GM19324 (cell line): ENCODE results near the gene GAS7.

Experiments used
- ATAC-seq: cut with Tn5 transposase; IDR thresholded peaks from one replicate; pipeline ENCODE4 v1.9.1; 2021; ENCODE audit warnings: mild to moderate bottlenecking, moderate library complexity; ENCODE audit not compliant: unreplicated experiment, low FRiP score

Gene GAS7

DNA sequence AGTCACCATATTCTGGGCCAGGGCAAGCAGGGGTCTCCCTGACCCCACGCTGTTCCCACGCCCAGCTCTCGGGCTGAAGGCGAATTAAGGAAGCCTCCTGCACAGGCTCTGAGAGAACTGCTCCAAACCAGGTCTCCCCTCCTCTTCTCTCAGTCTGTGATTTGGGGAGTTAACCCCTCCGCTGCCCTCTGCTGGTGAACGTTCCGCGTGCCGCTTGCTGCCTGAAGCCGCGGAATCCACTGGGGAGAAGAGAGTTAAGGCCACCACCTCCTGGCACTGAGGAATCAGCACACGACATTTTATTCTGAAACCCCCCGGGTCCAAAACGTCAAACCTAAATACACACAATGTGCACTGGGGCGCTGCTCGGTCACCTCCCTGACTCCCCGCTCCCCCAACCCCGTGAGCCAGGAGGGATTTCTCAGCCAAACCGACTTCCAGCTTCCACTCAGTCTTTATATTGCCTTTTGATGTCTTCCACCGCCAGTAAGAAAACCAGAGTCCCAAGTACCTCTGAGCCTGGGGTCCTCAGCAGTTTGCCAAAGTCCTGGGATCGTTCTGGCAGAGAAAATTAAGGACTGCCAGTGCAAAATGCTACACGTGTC lies 238.9 kb downstream of the GAS7 start:
- no peak for ATAC-seq

DNA sequence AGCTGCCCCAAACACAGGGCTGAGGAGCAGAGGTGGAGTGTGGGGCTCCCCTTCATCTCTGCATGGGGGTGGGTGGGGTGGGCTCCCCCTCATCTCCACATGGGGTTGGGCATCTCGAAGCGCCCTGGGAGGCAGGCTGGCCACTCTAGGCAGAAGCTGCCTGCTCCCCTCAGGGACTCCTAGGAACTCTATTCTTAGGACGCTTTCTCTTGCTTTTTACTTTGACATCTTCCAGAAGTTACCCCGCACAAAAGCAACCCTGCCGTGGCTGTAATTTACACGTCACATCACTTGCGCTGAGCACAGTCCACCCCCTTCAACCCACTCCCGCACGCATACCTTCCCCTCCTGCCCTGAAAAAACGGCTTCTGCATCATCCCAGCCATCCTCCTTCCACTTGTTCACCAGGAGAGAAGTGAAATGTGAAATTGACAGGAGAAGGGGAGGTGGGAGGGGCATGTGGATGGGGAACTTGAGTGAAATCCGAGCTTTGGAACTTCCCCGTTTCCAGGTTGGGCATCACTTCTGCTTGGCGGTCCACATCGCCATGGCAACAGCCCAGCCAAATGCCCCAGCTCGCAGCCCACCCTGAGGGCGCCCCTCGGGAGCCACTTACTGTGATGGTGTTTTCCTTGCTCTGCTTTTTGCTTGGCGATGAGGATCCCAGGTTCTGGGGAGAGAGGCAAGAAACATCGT lies 239.7 kb downstream of the GAS7 start:
- no peak for ATAC-seq

DNA sequence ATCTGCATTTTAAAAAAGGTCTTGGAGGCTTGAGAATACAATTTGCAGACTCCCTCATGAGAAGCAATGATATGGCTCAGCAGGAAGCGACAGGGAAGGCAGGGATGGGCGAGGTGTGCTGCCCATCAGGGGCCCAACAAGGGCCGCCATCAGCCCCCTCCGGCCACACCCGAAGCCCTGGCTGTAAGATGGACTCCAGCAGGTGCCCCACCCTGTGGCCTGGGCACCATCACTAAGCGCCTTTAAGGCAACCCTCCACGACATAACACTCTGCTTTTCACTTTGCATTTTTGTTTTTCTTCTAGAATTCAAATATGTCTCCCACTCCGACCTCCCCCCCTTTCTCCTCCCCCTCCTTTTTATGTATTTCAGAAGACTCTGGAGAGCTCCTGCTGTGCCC lies 241.2 kb downstream of the GAS7 start:
- no peak for ATAC-seq

DNA sequence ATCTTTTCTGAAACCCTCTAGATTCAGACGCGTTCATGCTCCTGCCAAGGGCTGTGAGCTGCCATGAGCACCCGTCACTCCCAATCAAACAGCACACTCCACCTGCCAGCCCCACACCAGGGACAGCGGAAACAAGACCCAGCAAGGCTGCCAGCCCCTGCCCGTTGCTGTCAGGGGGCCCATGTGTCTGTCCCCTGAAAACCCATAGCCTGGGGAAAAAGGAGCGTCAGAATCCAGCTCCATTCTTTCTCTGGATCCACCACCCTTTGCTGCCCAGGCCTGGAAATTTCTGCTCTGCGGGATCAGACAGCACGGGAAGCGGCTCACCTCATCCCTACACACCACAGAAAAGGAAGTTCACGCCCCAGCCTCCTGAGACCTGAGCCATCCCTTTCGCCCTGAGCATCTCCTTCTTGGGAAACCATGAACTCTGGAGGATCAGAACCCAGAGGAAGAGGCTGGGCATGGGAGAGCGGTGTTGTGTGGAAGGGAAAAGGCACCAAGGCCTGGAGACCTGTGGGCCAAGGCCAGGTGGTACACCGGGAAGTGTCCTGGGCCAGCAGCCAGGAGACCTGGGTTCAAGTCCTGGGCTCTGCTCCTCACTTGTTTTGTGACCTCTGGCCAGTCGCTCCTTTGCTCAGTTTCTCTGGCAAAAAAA lies 241.8 kb downstream of the GAS7 start:
- no peak for ATAC-seq

DNA sequence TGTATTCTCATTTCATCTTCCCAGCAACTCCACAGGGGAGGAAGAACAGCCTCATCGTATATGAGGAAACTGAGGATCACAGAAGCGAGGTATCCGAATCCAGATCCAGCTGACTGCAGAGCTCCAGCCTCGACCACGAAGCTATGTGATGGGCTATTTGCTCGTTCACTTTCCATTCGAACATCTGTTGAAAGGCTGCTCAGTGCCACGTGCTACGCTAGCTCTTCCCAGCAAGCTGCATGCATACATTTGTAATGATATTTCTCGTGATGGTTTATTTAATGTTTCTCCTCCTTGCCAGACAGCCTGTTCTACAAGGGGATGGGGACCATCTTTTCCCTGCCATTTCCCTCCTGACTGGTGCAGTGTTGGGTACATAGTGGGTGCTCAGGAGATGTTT lies 244.9 kb downstream of the GAS7 start:
- ATAC-seq = no peak

DNA sequence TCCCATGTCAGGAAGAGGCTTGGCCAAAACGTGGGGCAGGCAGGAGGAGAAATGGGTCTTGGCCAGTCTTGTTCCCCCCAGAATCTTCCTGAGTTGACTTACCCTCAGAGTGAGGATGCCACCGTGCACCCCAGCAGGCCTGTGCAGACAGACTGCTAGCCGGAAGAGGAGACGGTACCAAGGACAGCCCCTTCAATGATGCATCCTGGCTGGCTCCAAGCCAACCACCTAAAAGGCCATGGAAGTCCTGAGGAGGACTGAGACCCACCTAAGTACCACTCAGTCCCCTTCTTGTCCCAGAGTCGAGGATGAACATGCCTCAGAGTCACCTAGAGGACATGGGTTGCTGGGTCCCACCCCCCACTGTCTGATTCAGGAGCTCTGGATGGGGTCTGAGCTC lies 246.6 kb downstream of the GAS7 start:
- no peak for ATAC-seq

DNA sequence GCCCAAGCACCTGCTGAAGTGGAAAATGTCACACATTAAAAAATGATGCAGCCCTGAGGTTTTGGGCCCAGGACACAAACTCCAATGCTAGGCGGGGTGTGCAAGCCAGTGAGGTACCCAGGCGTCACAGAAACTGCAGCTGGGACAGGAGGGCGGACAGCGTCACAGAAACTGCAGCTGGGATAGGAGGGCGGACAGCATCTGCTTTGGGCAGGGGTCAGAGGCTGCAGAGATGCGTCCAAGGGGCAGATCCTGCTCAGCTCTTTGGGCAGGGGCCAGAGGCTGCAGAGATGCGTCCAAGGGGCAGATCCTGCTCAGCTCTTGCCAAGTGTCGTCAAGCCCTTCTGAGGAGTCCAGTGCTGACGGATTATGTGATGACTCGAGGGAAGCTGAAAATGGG lies 249.5 kb downstream of the GAS7 start:
- ATAC-seq = no peak

DNA sequence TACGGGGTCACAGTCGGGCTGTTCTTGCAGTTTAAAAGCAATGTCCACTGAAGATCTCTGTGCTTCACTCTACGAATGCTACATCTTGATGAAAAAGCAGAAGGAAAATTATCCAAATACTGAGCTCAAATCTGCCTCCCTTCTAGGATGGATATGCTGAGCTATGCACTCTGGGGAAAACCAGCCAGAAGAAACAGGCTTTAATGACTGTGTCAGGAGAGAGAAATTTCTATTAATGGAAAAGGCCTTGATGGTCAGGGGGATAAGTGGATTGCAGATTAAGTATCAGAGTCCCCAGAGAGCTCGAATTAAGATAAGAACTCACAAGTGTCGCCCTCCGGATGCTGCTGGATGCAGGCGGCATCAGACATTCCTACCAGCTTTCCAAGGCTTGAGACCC lies 253.7 kb downstream of the GAS7 start:
- no peak for ATAC-seq

DNA sequence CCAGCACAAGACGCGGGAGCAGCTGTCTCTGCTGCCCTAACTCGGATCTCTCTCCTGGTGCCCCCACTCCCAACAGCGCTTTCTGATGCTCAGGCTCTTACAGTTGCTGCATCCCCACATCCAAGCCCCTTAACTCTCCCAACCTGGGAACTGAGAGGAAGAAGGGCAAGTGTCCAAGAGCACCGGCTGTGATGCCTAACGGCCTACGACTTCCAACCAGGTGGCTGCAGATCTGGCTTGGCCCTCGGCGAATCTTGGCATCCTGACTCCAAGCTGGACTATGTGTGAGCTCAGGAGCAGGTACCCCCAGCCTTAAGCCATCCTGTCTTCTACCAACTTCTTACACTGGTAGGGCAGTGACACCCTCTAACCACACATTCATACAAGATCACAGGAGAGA lies 255.1 kb downstream of the GAS7 start:
- no peak for ATAC-seq

DNA sequence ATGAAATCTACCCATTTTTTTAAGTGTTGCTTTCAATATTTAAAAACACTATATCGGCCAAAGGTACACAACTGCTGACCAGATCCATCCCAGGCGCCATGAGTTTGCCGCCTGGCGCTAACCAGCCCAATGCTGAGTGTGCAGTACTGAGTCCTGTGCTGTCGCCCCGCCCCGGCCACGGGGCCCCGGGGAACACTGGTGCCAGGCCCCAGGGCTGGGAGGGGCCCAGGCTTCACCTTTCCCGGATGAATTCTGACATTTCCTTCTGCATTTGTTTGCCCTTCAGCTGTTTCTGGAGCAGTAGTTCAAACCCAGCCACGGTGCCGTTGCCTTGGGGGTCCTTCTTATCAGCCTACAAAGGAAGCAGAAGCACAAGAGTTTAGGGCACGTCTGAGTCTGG lies 255.5 kb downstream of the GAS7 start:
- ATAC-seq = no peak

DNA sequence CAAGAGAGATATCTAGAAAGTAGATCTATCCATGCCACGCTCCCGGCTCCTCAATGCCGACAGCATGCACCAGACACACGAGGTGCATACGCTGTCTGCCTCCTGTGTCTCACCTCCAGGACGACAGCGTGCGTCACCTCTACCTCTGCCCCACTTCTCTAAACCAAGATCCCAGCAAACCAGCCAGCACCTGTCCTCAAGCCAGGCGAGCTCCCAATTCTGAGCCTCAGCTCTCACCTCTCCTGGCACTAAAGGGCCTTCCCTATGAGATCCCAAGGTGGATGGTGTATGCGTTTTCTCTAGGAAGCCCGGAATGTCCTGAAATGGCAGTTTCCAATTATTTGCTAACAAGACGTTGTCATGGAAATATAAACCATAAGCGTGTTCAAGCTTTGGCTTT lies 257.1 kb downstream of the GAS7 start:
- ATAC-seq = no peak

DNA sequence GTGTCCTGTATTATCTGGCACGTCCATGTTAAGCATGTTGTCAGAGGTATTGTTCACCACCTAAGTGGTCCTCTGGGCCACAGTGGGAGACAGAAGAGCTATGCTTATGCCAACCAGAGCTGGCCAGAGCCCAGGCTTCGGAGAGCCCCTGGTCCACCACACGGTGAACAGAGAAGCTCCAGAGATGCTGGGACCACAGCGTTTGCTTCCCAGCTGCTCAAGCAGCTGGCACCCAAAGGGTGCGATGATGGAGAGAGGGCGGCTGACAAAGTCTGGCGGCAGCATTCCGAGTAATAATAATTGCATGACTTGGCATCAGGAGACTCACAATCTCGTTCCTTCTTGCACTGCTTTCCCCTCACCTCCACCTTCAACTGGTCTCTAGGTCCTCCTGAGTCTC lies 257.6 kb downstream of the GAS7 start:
- no peak for ATAC-seq

DNA sequence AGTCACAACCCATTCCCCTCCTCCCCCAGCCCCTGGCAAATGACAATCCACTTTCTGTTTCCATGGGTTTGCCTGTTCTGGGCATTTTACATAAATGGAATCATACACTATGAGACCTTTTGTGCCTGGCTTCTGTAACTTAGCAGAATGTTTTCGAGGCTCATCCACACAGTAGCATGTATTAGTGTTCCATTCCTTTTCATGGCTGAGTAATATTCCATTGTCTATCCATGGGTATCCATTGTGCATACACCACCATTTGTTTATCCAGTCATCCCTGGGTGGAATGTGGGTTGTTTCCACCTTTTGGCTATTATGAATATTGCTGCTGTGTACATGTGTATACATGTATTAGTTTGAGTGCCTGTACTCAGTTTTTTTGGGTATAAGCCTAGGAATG lies 259.6 kb downstream of the GAS7 start:
- no peak for ATAC-seq

DNA sequence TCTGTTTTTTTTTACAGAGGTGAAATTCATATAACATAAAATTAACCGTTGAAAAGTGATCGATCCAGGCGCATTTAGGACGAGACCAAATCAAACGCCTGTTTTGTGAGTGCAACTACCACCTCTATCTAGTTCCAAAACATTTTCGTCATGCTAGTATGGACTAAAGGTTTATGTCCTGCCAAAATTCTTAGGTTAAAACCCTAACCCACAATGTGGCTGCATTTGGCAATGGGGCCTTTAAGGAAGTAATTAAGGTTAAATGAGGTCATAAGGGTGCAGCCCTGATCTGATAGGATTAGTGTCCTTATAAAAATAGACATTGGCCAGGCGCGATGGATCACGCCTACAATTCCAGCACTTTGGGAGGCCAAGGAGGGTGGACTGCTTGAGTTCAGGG lies 260.5 kb downstream of the GAS7 start:
- no peak for ATAC-seq

DNA sequence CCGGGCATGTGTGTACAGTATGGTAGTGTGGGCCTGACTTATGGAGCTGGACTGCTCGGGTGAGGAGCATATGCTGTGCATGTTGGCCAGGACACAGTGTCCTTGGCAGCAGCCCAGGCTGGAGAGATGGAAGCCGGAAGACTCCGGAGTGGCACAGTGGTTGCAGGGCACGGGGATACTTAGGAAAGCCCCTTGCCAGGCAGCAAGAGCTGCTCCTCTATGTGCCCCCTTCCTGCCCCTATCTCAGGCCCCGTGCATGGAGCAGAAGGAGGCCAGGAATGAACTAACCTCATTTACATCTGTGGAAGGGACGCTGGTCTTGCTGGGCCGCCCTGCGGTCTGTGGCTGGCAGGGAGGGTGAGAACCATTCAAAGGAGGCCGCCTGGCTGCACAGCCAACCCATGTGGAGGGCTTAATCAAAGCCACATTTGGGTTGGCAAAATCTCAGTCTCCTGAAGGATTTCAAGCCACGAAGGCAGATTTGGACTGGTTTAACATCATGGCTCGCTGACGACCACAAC lies 261.1 kb downstream of the GAS7 start:
- ATAC-seq = no peak

DNA sequence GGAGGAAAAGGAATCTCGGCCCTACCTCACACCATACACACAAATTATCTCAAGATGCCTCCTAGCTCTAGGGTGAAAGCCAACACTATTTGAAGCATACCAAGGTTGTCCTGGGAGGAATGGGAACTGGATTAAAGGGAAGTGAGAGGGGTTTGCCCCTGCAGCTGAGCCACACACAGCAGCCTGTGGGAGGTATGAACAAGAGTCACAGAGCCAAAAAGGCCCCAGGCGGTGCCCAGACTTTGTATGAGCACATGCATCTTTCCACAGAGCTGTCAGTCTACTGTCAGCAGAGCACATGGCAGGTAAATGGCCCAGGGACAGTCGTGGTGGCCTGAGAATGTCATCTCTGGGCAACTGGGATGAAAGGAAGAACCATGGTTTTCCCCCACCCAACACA lies 262.3 kb downstream of the GAS7 start:
- ATAC-seq = no peak

DNA sequence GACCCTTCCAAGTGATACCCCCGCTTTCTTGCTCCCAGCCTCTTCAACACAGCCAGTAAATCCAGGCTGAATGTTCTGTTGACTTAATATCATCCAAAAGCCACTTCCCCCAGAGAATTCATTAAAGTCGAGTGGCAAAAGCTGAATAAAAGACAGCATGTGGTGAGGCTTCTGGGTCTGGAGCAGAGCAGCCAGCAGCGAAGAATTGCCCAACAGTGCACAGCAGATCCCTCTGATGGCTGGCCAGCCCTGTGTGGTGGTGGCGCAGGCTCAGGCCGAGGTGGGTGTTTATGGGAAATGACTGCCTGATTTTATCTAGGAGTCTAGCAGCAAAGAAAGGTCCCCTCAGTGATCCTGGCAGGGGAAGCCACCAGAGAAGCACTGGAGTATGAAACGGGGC lies 263.0 kb downstream of the GAS7 start:
- ATAC-seq = no peak

DNA sequence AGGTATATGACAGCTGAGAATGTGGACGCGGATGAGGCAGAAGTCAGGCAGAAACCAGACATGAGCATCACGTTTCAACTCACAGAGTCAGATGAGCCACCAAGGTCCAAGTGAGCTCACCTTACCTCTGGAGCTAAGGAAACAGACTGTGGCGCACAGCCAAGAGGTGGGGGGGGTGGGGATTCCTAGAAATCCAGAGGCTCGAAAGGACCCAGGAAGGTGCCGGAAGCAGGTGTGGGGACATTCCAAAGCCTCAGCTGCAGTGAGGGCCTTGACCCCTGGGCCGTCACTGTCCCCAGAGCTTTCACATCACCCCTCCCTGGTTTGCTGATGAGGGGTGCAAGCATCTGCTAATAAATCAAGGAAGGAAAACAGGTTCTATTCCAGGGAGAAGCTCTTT lies 264.1 kb downstream of the GAS7 start:
- ATAC-seq = no peak

DNA sequence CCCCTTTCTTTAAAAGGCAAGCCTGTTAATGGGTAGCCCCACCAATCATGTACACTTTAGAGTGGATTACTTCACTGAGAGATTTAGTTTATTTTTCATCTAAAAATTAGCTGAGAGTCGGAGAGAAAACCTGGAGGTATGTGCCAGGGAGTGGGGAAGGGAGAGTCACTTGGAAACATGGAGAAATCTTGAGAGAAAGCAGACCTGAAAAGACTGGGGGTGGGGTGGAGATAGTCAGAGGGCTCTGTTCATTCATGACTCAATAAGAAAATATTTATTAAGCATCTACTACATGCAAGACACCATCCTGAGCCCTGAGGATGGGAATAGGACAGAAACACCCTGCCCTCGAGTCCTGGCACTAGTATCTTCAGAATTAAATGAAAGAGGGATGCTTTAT lies 265.9 kb downstream of the GAS7 start:
- no peak for ATAC-seq

DNA sequence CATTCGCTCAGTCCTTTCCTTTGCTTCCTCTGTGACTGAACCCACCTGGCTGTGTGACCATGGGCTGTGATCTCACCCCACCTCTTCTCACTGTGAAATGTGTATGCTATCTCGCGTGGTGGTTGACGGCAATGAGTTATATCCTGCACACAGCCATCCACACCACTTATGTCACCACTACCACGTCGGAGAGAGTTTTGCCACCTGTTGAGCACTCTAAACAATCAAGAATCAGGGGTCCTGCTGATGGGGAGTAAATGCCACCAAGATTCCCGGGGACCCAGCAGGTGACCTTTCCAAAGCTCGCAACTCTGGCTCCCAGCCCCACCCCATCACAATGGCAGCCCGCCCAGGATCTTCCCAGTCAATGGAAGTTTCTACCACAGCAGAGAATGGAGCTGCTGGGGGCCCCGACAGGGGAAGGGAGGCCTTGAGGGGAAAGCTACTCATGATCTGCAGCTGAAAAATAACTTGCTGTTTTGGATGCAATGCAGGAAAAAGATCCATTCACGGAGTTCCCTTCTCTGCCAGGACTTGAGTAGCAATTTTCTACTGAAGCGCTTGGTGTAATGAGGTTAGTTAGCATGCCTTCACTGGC lies 267.2 kb downstream of the GAS7 start:
- ATAC-seq = no peak

DNA sequence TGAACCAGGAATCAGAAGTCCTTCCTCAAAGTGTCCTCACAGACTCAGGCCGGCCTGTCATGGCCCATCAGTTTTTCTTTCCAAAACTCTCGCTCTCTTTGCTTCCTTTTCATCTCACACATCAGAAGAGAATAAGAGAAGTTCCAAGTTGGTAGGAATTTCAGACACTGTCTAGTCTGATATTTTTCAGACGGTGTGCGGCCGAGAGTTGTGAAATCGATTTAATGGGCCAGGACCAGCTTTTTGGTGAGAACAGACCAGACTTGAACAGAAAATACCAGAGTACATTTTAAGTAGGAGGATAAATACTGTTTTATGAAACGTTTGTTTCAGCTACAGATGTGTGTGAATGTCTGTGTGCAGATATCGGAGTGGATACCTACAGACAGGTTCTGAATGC lies 268.5 kb downstream of the GAS7 start:
- no peak for ATAC-seq
